ENCODE measurements around the gene TAF1B. TPM values are rescaled to one million over a fixed set of nuclear protein-coding genes. Genes with fewer than 3 reads are reported as not detected.

The TAF1B gene
- total RNA-seq, 4 donors from 2014 or later = 0.80 to 18.9 (median 4.4) TPM; not detected in 1

DNA sequence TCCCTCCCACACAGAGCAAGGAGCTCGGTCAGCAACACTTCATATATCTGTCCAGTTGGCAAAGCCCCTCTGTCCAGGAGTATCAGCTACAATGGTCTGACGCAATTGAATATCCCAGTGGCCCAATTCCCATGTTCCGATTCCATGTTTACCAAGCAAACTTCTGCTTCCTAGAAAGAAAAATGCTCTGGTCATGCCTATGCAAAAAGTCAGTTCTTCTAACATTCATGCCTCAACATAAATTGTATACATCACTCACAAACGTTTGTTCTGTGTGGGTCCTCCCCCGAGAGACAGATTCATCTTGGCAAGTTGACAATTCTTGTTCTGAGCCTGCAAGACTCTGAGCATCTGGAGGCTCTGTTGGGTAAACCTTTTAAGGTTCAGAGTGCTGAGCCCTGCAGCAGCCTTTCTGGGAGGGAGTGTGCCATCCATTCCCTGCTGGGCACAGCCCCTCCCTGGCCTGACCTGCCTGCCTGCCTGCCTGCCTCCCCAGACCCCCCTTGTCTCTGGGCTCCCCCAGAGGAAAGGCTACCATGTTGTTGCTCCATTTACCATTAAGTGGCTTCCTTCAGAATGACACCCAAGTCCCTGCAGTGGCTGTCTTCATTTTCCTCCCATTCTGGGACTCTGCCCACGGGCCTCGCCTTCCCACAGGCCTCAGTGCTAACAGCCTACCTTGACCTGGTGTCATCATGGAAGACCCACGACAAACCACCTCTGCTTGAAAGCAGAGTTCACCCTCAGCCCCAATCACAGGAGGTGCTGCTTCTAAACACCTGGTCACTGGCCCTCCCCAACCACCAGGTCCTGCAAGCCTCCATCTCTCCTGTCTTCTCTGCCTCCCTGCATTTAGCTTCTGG, 37.6 kb upstream of the TAF1B start:
- Histone ChIP-seq H3K9me3 (no peaks in the 10 kb centered on the region), H3K4me3 (no peak overlapping the region), H3K36me3 (no peaks in the 10 kb centered on the region), H3K27ac (no peak overlapping the region), H3K27me3 (no peaks in the 10 kb centered on the region), H3K4me1 (peaks cover 0 to 39% (median 12%) of the 10 kb centered on the region in 4 donors)
- 75 to 80% methylated on average over 3 to 8 of the region's 8 CpGs for WGBS, 2 donors (ENCODE audit: low coverage in 1 of 2)
- in situ Hi-C loops (cut with MboI; ENCODE audit: low pct_ligation_motif_present in 1 of 4, low pct_unique_long_range_greater_than_20kb in 1 of 4, low sequenced_read_pairs in 3 of 4) = loop anchor here in 3 of 4 donors (10.0 to 25.0 kb wide), 2 partner anchors 239 to 257 kb away; partner anchors contain the start of gene KLF11 (in 2 of the 3)
- intact Hi-C loops (cut with DNase I; ENCODE audit: low total_unique reads) = no loop called here
- DNase-seq = no peak
- TF ChIP-seq POLR2AphosphoS5 (IDR thresholded peaks at IDR 0.05) (no peak), EP300 (IDR thresholded peaks at IDR 0.05; ENCODE audit: low read depth) (no peak), POLR2A (IDR thresholded peaks at IDR 0.05) (no peak)
- TF ChIP-seq, protein P1, sequence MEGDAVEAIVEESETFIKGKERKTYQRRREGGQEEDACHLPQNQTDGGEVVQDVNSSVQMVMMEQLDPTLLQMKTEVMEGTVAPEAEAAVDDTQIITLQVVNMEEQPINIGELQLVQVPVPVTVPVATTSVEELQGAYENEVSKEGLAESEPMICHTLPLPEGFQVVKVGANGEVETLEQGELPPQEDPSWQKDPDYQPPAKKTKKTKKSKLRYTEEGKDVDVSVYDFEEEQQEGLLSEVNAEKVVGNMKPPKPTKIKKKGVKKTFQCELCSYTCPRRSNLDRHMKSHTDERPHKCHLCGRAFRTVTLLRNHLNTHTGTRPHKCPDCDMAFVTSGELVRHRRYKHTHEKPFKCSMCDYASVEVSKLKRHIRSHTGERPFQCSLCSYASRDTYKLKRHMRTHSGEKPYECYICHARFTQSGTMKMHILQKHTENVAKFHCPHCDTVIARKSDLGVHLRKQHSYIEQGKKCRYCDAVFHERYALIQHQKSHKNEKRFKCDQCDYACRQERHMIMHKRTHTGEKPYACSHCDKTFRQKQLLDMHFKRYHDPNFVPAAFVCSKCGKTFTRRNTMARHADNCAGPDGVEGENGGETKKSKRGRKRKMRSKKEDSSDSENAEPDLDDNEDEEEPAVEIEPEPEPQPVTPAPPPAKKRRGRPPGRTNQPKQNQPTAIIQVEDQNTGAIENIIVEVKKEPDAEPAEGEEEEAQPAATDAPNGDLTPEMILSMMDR (IDR thresholded peaks at IDR 0.05) = no peak

DNA sequence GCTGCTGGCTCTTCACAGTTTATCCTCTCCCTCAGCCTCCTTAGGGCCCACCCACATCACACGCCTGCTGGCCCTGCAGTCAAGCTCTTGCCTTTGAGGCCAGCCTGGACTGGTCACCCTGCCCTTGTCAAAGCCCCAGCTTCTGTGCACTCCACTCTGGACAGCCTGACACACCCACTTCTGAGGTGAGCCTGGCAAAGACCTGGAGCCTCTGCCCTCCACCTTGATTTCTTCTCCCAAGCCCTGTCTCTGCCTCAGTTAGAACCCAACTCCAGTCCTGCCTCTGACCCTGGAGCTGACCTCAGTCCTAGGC, 37.0 kb upstream of the TAF1B start:
- Histone ChIP-seq H3K4me3 (no peak overlapping the region), H3K36me3 (no peaks in the 10 kb centered on the region), H3K27ac (no peak overlapping the region), H3K4me1 (peaks cover 0 to 33% (median 12%) of the 10 kb centered on the region in 4 donors), H3K9me3 (no peaks in the 10 kb centered on the region), H3K27me3 (no peaks in the 10 kb centered on the region)
- DNase-seq = no peak
- in situ Hi-C loops (cut with MboI; ENCODE audit: low pct_ligation_motif_present in 1 of 4, low pct_unique_long_range_greater_than_20kb in 1 of 4, low sequenced_read_pairs in 3 of 4) (loop anchor here in 3 of 4 donors (10.0 to 25.0 kb wide), 2 partner anchors 239 to 256 kb away; partner anchors contain the start of gene KLF11 (in 2 of the 3)), intact Hi-C loops (cut with DNase I; ENCODE audit: low total_unique reads) (no loop called here)
- WGBS, 2 donors (ENCODE audit: low coverage in 1 of 2) = 91% methylated on average over 1 of the region's 1 CpG; no CpG with 5 or more reads in 1 of the 2 donors
- no peak for TF ChIP-seq POLR2AphosphoS5 (IDR thresholded peaks at IDR 0.05)
- TF ChIP-seq EP300 (IDR thresholded peaks at IDR 0.05; ENCODE audit: low read depth) = no peak
- TF ChIP-seq, protein P1 (IDR thresholded peaks at IDR 0.05) = no peak
- no peak for TF ChIP-seq POLR2A (IDR thresholded peaks at IDR 0.05)

DNA sequence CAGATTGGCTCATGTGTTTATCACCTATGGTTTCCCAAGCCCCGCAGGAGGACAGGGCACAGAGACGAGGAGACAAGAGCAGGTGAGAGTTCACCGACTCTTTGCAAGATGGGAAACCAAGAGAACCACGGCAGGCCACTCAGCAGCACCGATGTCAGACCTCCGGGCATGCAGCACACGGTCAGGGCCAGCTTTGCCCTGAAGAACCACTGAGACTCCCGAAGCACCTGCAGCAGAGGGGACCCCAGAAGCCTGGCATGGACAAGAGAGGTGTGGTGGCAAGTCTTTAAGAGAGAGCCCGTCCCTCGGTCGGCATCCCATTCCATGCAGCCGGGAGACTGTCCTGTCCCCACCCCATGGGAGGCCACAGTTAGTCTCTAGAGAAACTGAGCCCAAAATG, 36.6 kb upstream of the TAF1B start:
- Histone ChIP-seq H3K9me3 (no peaks in the 10 kb centered on the region), H3K4me3 (no peak overlapping the region), H3K27ac (no peak overlapping the region), H3K27me3 (no peaks in the 10 kb centered on the region), H3K36me3 (no peaks in the 10 kb centered on the region), H3K4me1 (peaks cover 0 to 30% (median 11%) of the 10 kb centered on the region in 4 donors)
- intact Hi-C loops (cut with DNase I; ENCODE audit: low total_unique reads) = no loop called here
- DNase-seq = no peak
- in situ Hi-C loops (cut with MboI; ENCODE audit: low pct_ligation_motif_present in 1 of 4, low pct_unique_long_range_greater_than_20kb in 1 of 4, low sequenced_read_pairs in 3 of 4) = loop anchor here in 3 of 4 donors (10.0 to 25.0 kb wide), 2 partner anchors 238 to 256 kb away; partner anchors contain the start of gene KLF11 (in 2 of the 3)
- TF ChIP-seq EP300 (IDR thresholded peaks at IDR 0.05; ENCODE audit: low read depth) (no peak), POLR2AphosphoS5 (IDR thresholded peaks at IDR 0.05) (no peak), POLR2A (IDR thresholded peaks at IDR 0.05) (no peak)
- TF ChIP-seq, protein P1 (IDR thresholded peaks at IDR 0.05) = no peak
- WGBS, 2 donors (ENCODE audit: low coverage in 1 of 2) = 96 to 100% methylated on average over 3 to 12 of the region's 12 CpGs

DNA sequence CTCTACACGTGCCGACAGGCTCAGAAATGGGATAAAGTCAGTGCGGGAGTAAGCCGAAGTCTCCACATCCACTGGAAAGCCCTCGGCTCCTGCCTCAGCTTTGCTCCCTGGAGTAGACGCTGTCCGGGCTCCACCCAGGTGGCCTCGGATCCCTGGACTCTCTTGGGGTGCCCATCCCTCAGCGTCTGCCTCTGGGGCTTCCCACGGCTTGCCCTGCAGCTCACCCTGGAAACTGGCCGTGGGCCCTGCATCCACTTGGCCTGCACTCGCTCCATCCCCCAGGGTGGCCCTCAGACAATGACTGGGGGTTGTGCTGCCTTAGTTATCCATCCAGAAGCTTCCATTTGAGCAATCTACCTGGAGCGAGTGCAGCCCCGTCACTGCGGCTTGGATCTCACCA, 36.2 kb upstream of the TAF1B start:
- no peaks in the 10 kb centered on the region for H3K9me3 ChIP-seq

More for the DNA sequence above, 36.2 kb upstream of the TAF1B start:
- in situ Hi-C loops (cut with MboI; ENCODE audit: low pct_ligation_motif_present in 1 of 4, low pct_unique_long_range_greater_than_20kb in 1 of 4, low sequenced_read_pairs in 3 of 4) = loop anchor here in 3 of 4 donors (10.0 to 25.0 kb wide), 2 partner anchors 238 to 255 kb away; partner anchors contain the start of gene KLF11 (in 2 of the 3)
- Histone ChIP-seq H3K36me3 (no peaks in the 10 kb centered on the region), H3K4me1 (peaks cover 0 to 26% (median 9%) of the 10 kb centered on the region in 4 donors), H3K27ac (no peak overlapping the region), H3K4me3 (no peak overlapping the region), H3K27me3 (no peaks in the 10 kb centered on the region)
- TF ChIP-seq POLR2AphosphoS5 (IDR thresholded peaks at IDR 0.05) (no peak), EP300 (IDR thresholded peaks at IDR 0.05; ENCODE audit: low read depth) (no peak), POLR2A (IDR thresholded peaks at IDR 0.05) (no peak)
- TF ChIP-seq, protein P1 (IDR thresholded peaks at IDR 0.05) = no peak
- no peak for DNase-seq
- 87% methylated on average over 12 of the region's 15 CpGs; no CpG with 5 or more reads in 1 of the 2 donors for WGBS, 2 donors (ENCODE audit: low coverage in 1 of 2)
- intact Hi-C loops (cut with DNase I; ENCODE audit: low total_unique reads) = no loop called here

All from transverse colon (tissue), 4 donors.